AG09309 (cell line): ENCODE results near the gene ORC1.

Source experiments
- DNase-seq: peaks from one replicate; pipeline ENCODE4 v3.0.0-alpha.2; 2010; ENCODE audit warnings: low read depth
- H3K4me3 ChIP-seq: 2 replicates; pipeline ENCODE4 v1.5.1; 2011; ENCODE audit warnings: mild to moderate bottlenecking, low read depth, low read length, moderate library complexity; ENCODE audit not compliant: control insufficient read depth
- CTCF ChIP-seq: IDR thresholded peaks from 2 replicates; pipeline ENCODE4 v1.5.1; 2011; ENCODE audit warnings: mild to moderate bottlenecking, low read depth, low read length, inconsistent platforms; ENCODE audit not compliant: insufficient read depth, control insufficient read depth; ENCODE audit errors: missing control alignments

ORC1 gene

GRCh38 chr1:52334906-52335528 lies 69.2 kb downstream of the ORC1 start:
- H3K4me3 ChIP-seq, result no peak overlapping the region
- no peak for TF ChIP-seq CTCF
- DNase-seq, result no peak

GRCh38 chr1:52332411-52332810 lies 71.8 kb downstream of the ORC1 start:
- DNase-seq, result no peak
- no peak overlapping the region for H3K4me3 ChIP-seq
- TF ChIP-seq CTCF, result no peak

GRCh38 chr1:52328615-52329014 lies 75.6 kb downstream of the ORC1 start:
- no peak for TF ChIP-seq CTCF
- no peak overlapping the region for H3K4me3 ChIP-seq
- no peak for DNase-seq

GRCh38 chr1:52325786-52326185 lies 78.4 kb downstream of the ORC1 start:
- no peak for TF ChIP-seq CTCF
- no peak for DNase-seq
- H3K4me3 ChIP-seq, result no peak overlapping the region

- no peak for DNase-seq
- no peak overlapping the region for H3K4me3 ChIP-seq
- no peak for TF ChIP-seq CTCF
Measured at GRCh38 chr1:52323731-52324130, 80.5 kb downstream of the ORC1 start.
